ENCODE data around the gene DKC1. TPM values are rescaled to one million over a fixed set of nuclear protein-coding genes. Genes with fewer than 3 reads are reported as not detected.

The DKC1 gene
- total and polyA plus RNA-seq, 2 of the 13 experiments (the other 11 are each of a cell fraction or from before 2014, with no cell fraction given), result 61.6 to 102 TPM

DNA sequence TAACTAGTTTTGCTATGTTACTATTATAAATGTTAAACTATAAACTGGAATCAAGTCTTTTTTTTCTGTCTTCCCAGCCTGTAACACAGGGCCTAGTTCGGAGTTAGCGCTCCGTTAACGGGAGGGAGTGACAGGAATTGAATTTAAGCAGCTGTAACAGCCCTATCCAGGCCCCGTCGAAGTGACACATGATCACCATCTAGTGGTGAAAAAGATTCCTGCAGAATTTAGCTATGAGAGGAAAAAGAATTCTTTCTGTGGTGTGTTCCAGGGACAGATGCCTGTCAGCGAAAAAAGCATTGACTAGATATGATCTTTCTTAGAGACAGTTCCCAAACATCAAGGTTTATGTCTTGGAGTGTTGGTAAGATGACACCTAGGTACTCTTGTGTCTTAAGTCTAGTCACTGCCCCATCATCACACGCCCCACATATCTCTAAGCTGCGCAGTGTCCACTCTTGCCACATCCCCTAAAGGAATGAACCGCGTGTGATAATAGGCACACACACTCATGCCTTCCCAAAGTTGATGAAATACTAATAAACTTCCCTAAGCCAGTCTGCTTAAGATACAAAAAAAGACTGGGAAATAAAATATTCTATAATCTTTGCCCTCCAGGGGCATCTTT is 13.8 kb upstream of the DKC1 start (continued):
- TF ChIP-seq ZNF280D (CRISPR knock-in tag; IDR thresholded peaks at IDR 0.05), result no peak
- TF ChIP-seq ZNF552 (CRISPR knock-in tag; IDR thresholded peaks at IDR 0.05; ENCODE audit: borderline replicate concordance), result no peak
- TF ChIP-seq PLSCR1 (CRISPR knock-in tag; IDR thresholded peaks at IDR 0.05; ENCODE audit: borderline replicate concordance), result no peak

DNA sequence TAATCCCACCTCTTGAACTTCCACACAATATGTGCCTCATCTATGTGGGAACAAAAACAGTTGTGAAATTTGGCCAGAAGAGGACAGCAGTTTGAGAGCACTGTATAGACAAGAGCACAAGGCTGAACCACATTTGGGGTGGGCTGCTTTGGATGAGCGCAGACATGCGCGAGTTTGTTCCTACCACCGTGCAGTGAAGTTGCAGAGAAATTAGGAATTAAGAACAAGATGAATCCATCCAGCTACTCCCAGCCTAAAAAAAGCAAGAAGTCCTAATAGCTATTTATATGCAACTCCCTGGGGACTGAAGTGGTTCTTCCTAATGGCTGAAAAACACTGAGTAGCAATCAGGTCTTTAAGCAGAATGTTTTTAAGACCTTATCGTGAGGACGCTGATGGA is 12.8 kb upstream of the DKC1 start:
- Histone ChIP-seq H3K4me3 (replicated peaks in 1 of 3; ENCODE audit: insufficient read depth in 1 of 3, low read depth in 2 of 3, low read length in 3 of 3) (no peak overlapping the region), H3K9me3 (ENCODE audit: low read length) (no peaks in the 10 kb centered on the region), H3K79me2 (ENCODE audit: insufficient read depth, low read length) (no peaks in the 10 kb centered on the region), H2AFZ (ENCODE audit: low read length) (no peak overlapping the region), H3K36me3 (replicated peaks in 1 of 2; ENCODE audit: control insufficient read depth in 1 of 2, insufficient read depth in 2 of 2, low read length in 2 of 2) (no peaks in the 10 kb centered on the region), H3K27me3 (ENCODE audit: control insufficient read depth in 1 of 2, insufficient read depth in 2 of 2, low read length in 2 of 2) (peaks cover 2 to 24% of the 10 kb centered on the region in 2 experiments; a peak in 4 of 5 replicates), H3K4me1 (ENCODE audit: insufficient read depth, low read length) (no peaks in the 10 kb centered on the region), H4K20me1 (ENCODE audit: insufficient read depth, low read length) (no peaks in the 10 kb centered on the region), H3K4me2 (ENCODE audit: low read depth, low read length) (no peak overlapping the region), H3K9ac (ENCODE audit: insufficient read depth, low read depth, low read length) (no peak overlapping the region), H3K27ac (ENCODE audit: extremely low read length, insufficient read depth, low read length) (no peak overlapping the region)
- 71% methylated on average over 6 of the region's 6 CpGs for WGBS (ENCODE audit: low lambda C conversion rate)
- POLR2A ChIA-PET, result no interaction called here
- TF ChIP-seq ZNF350 (CRISPR knock-in tag; IDR thresholded peaks at IDR 0.05; ENCODE audit: borderline replicate concordance, low read depth) (no peak), ZFYVE20 (CRISPR knock-in tag; IDR thresholded peaks at IDR 0.05; ENCODE audit: borderline replicate concordance, low read depth) (no peak), KMT2A (CRISPR knock-in tag; IDR thresholded peaks at IDR 0.05) (no peak)
- ATAC-seq, result no peak
- intact Hi-C loops (cut with micrococcal nuclease; ENCODE audit: unreplicated experiment) (loop anchor here (2.0 kb wide), 1 partner anchor 91 kb away; no protein-coding TSS in a partner anchor), in situ Hi-C loops (cut with HindIII; ENCODE audit: extremely low pct_ligation_motif_present, low pct_unique_long_range_greater_than_20kb) (no loop called here)
- no TSS peak for BruUV-seq (replicated peaks)
- CTCF ChIA-PET (ENCODE audit: low intra/inter-chr PET ratio, low total read pairs), result no interaction called here
- no peak for FAIRE-seq
- DNase-seq (ENCODE audit: low spot score), result no peak

All from HepG2 (cell line).